CD4-positive, alpha-beta T cell (primary cell): ENCODE measurements around the gene ZBTB6. TPM values are rescaled to one million over a fixed set of nuclear protein-coding genes. Genes with fewer than 3 reads are reported as not detected.
A peak's percentile ranks its signal among the peaks of the same experiment; 100 is the strongest.

Experiments used
- ATAC-seq: fragments of 200-7000 bp; cut with Tn5 transposase; one replicate; pipeline ENCODE4 v1.10.0; 2022; ENCODE audit warnings: mild to moderate bottlenecking; ENCODE audit not compliant: poor library complexity
- CTCF ChIA-PET: fragments of 350-600 bp; sonication (Branson Sonifier 250); formaldehyde crosslinking; loops from one replicate; lab custom pipeline; 2021; ENCODE audit warnings: antibody characterized with exemption, inconsistent platforms; lab: Charles Lee
- POLR2A ChIA-PET: fragments of 350-600 bp; sonication (Branson Sonifier 250); formaldehyde crosslinking; loops from one replicate; lab custom pipeline; 2021; ENCODE audit warnings: antibody characterized with exemption, inconsistent platforms; lab: Charles Lee
- DNase-seq, 14 experiments: peaks; one replicate each; pipeline ENCODE4 v3.0.0-alpha.2; 2013 to 2020; ENCODE audit warnings: mixed read lengths in 2 of 14
- H3K27ac ChIP-seq, 2 donors: one replicate each; pipeline versions ENCODE4 v1.5.1 to v1.7.0; 2013; ENCODE audit warnings: low read length in 2 of 2, low read depth in 1 of 2, mild to moderate bottlenecking in 1 of 2
- H3K27me3 ChIP-seq, 2 experiments: 1 replicate in 1 of 2; 2 replicates in 1 of 2; pipeline versions ENCODE4 v1.6.1 to v1.7.0; 2013; ENCODE audit warnings: low read length in 2 of 2, control low read depth in 1 of 2, mild to moderate bottlenecking in 1 of 2, moderate library complexity in 1 of 2; ENCODE audit not compliant: insufficient read depth in 2 of 2, control insufficient read depth in 1 of 2
- H3K36me3 ChIP-seq: one replicate; pipeline ENCODE4 v1.6.1; 2013; ENCODE audit warnings: low read length, control low read depth; ENCODE audit not compliant: insufficient read depth
- H3K4me1 ChIP-seq: one replicate; pipeline ENCODE4 v1.6.1; 2013; ENCODE audit warnings: low read length, control low read depth; ENCODE audit not compliant: insufficient read depth
- H3K4me3 ChIP-seq: one replicate; pipeline ENCODE4 v1.5.1; 2013; ENCODE audit warnings: mild to moderate bottlenecking, low read length, moderate library complexity
- H3K9me3 ChIP-seq, 2 experiments: 1 replicate in 1 of 2; 2 replicates in 1 of 2; pipeline versions ENCODE4 v1.6.1 to v1.7.0; 2013; ENCODE audit warnings: low read length in 2 of 2, mild to moderate bottlenecking in 2 of 2, control low read depth in 1 of 2, moderate library complexity in 1 of 2; ENCODE audit not compliant: control insufficient read depth in 1 of 2, insufficient read depth in 1 of 2
- H3K27ac Mint-ChIP-seq: one replicate; pipeline ENCODE4 v1.8.0; 2020; ENCODE audit warnings: mixed read lengths
- H3K27me3 Mint-ChIP-seq: one replicate; pipeline ENCODE4 v1.8.0; 2021; ENCODE audit warnings: mixed read lengths
- H3K36me3 Mint-ChIP-seq: one replicate; pipeline ENCODE4 v1.8.0; 2021; ENCODE audit warnings: low read depth, mixed read lengths
- H3K4me1 Mint-ChIP-seq: one replicate; pipeline ENCODE4 v1.8.0; 2021; ENCODE audit warnings: low read depth, mixed read lengths
- H3K4me3 Mint-ChIP-seq: one replicate; pipeline ENCODE4 v1.8.0; 2020; ENCODE audit warnings: mild to moderate bottlenecking, mixed read lengths
- H3K9me3 Mint-ChIP-seq: one replicate; pipeline ENCODE4 v1.8.0; 2020; ENCODE audit warnings: mixed read lengths
- intact Hi-C, 2 experiments: fragments of 100-400 bp; cut with DNase I in 1 of 2; cut with micrococcal nuclease in 1 of 2; formaldehyde crosslinking; loops; one replicate each; pipeline versions ENCODE4 v1.15.1 to v1.9.0; 2023 to 2025; cut with DNase I, micrococcal nuclease
- total RNA-seq, 174 experiments: library from RNA in 2 of 174; stranded (reverse) in 2 of 174; gene quantifications; one replicate each; pipeline ENCODE4 v1.2.3 and lab custom pipeline; 2021 to 2026
- TF ChIP-seq, protein P1 (sequence below): fragments of 200-600 bp; IDR thresholded peaks from one replicate; pipeline ENCODE4 v1.8.0; 2022; ENCODE audit warnings: antibody characterized with exemption, mild to moderate bottlenecking

Gene ZBTB6
- total RNA-seq, 2 experiments from 2014 or later: 3.6 to 3.9 TPM

DNA sequence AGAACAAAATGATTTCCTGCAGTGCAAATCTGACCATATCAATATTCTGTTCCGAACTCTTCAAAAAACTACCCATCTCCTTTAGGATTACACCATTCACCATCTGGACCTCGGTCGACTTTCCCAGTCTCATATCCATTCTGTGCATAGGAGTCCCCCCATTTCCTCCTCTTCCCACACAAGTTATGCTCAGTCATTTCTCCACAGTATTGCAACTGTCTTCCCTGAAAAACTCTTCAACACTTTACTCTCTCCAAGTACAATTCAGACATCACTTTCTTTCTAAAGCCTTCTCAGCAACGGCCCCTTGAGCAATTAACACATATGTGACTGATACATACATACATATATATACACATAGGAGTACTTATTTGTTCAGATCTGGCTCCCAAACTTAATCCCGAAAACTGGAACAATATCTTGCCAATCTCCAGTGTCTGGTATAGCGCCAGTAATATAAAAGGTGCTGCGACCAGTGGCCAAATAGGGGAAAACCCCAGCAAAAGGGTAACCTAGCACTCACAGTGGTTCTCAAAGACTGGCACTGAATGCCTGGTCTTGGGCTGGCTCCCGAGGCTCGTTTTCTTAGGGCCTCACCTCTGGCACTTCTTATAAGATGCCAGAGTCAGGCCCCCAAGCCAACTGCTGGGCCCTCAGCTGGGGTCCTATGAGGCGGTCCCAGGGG, 17.6 kb upstream of the ZBTB6 start:
- Histone ChIP-seq H3K4me1 (peaks cover 25% of the 10 kb centered on the region), H3K9me3 (no peaks in the 10 kb centered on the region), H3K27me3 (no peaks in the 10 kb centered on the region), H3K27ac (peak overlapping the region; percentile 83 to 87), H3K4me3 (peak overlapping the region; percentile 66), H3K36me3 (no peaks in the 10 kb centered on the region)
- POLR2A ChIA-PET: interaction anchor here (0.8 to 5.0 kb wide), 6 partner anchors 11 to 27 kb away, joined by 3 to 62 read pairs (median 22); partner anchors contain the start of genes RABGAP1, RC3H2 and ZBTB6
- no peak overlapping the region for H3K27ac Mint-ChIP-seq
- peaks cover 13% of the 10 kb centered on the region for H3K36me3 Mint-ChIP-seq
- peaks cover 27% of the 10 kb centered on the region for H3K4me1 Mint-ChIP-seq
- H3K9me3 Mint-ChIP-seq: no peaks in the 10 kb centered on the region
- ATAC-seq (no peak), DNase-seq (peak in 1 of 14 experiments; percentile 9)
- no peaks in the 10 kb centered on the region for H3K27me3 Mint-ChIP-seq
- no peak overlapping the region for H3K4me3 Mint-ChIP-seq
- TF ChIP-seq, protein P1, sequence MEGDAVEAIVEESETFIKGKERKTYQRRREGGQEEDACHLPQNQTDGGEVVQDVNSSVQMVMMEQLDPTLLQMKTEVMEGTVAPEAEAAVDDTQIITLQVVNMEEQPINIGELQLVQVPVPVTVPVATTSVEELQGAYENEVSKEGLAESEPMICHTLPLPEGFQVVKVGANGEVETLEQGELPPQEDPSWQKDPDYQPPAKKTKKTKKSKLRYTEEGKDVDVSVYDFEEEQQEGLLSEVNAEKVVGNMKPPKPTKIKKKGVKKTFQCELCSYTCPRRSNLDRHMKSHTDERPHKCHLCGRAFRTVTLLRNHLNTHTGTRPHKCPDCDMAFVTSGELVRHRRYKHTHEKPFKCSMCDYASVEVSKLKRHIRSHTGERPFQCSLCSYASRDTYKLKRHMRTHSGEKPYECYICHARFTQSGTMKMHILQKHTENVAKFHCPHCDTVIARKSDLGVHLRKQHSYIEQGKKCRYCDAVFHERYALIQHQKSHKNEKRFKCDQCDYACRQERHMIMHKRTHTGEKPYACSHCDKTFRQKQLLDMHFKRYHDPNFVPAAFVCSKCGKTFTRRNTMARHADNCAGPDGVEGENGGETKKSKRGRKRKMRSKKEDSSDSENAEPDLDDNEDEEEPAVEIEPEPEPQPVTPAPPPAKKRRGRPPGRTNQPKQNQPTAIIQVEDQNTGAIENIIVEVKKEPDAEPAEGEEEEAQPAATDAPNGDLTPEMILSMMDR: no peak
- CTCF ChIA-PET: interaction anchor here (2.0 kb wide), 1 partner anchor 18 kb away, joined by 8 read pairs; the partner anchor contains the start of gene ZBTB6
- intact Hi-C loops: loop anchor here (1.0 to 10.0 kb wide), 5 partner anchors 10 to 666 kb away; partner anchors contain the start of genes ZBTB6 (in 2 of the 2), MRRF (in 1 of the 2), RBM18 (in 1 of the 2) and RC3H2 (in 1 of the 2)

DNA sequence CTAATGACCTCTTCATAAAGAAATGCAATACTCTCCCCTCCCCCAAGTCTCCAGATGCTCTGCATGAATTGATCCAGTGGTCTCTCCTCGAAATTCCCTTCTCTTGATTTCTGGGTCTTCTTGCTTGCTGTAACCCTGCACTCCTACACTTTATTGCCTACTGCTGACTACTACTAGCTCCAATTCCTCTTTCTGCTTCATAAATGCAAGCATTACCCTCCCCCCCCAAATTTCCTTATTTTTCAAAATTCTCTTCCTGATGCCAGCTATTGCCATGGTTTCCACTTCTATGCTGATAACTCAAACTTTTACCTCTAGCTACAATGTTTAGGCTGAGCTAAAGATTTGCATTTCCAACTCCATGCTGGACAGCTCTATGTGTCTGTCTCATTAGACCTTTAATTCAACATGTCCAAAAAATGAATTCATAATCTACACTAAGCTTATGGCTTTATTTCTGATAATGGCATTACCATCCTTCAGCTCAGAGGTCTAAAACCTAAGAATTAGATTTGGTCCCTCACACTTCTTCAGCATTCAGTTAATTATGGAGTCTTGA, 16.8 kb upstream of the ZBTB6 start:
- H3K36me3 Mint-ChIP-seq: peaks cover 9% of the 10 kb centered on the region
- ChIA-PET CTCF (no interaction called here), POLR2A (interaction anchor here (0.8 to 5.0 kb wide), 5 partner anchors 12 to 101 kb away, joined by 3 to 62 read pairs (median 3); partner anchors contain the start of genes PDCL, RABGAP1, RC3H2 and ZBTB6)
- intact Hi-C loops: loop anchor here in 1 of 2 experiments (2.0 to 10.0 kb wide), 3 partner anchors 17 to 665 kb away; partner anchors contain the start of genes MRRF, RBM18, RC3H2 and ZBTB6
- no peaks in the 10 kb centered on the region for H3K9me3 Mint-ChIP-seq
- H3K9me3 ChIP-seq: no peaks in the 10 kb centered on the region
- H3K4me1 ChIP-seq: peaks cover 25% of the 10 kb centered on the region
- H3K27me3 Mint-ChIP-seq: no peaks in the 10 kb centered on the region
- no peaks in the 10 kb centered on the region for H3K27me3 ChIP-seq
- peaks cover 22% of the 10 kb centered on the region for H3K4me1 Mint-ChIP-seq
- no peak overlapping the region for H3K27ac ChIP-seq
- DNase-seq (no peak), ATAC-seq (no peak)
- H3K4me3 ChIP-seq: no peak overlapping the region
- no peak overlapping the region for H3K4me3 Mint-ChIP-seq
- H3K27ac Mint-ChIP-seq: no peak overlapping the region
- TF ChIP-seq, protein P1: no peak
- H3K36me3 ChIP-seq: peaks cover 3% of the 10 kb centered on the region

DNA sequence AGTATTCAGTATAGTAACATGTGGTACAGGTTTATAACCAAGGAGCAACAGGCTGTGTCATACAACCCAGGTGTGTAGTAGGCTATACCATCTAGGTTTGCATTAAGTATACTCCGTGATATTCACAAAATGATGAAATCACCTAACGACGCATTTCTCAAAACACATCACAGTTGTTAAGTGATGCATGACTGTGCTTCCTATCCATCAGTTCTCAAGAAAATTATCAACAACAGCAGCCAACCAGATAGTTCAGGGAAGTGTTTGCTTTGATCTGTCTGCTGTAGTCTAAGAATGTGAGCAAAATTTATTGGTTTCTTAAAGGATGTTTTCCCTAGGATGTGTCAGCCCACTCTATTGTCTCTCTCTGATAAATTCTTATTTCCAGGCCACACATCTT, 10.8 kb upstream of the ZBTB6 start:
- DNase-seq (no peak), ATAC-seq (no peak)
- Mint-ChIP-seq H3K27ac (no peak overlapping the region), H3K27me3 (no peaks in the 10 kb centered on the region), H3K9me3 (no peaks in the 10 kb centered on the region), H3K4me1 (peaks cover 4% of the 10 kb centered on the region), H3K4me3 (no peak overlapping the region), H3K36me3 (peaks cover 47% of the 10 kb centered on the region)
- H3K9me3 ChIP-seq: no peaks in the 10 kb centered on the region
- POLR2A ChIA-PET: interaction anchor here (0.8 kb wide), 1 partner anchor 11 kb away, joined by 3 read pairs; no protein-coding TSS in a partner anchor
- H3K4me1 ChIP-seq: no peaks in the 10 kb centered on the region
- peaks cover 31% of the 10 kb centered on the region for H3K36me3 ChIP-seq
- TF ChIP-seq, protein P1: no peak
- CTCF ChIA-PET: interaction anchor here (0.7 kb wide), 1 partner anchor 641 kb away, joined by 3 read pairs; no protein-coding TSS in a partner anchor
- intact Hi-C loops: no loop called here
- no peaks in the 10 kb centered on the region for H3K27me3 ChIP-seq
- H3K4me3 ChIP-seq: no peak overlapping the region
- no peak overlapping the region for H3K27ac ChIP-seq
